ENCODE data around the gene ADGRB3.

DNA sequence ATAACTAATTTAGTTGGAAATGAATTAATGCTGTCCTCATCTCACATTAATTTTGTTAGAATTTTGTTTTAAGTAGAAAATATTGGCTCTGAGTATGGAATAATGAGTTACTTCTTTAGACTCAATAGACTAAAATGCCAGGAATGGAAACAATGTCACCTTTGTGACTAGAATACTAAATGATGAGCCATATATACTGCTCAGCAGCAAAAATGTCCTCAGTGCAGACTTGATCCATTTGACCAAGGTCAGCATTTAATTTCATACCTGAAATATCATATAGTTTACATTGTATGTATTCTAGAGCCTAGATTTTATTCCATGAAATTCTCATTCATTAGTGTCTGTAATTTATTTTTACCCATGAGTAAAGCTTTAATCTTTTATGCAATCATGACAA is 217.7 kb downstream of the ADGRB3 start:
- no peak for TF ChIP-seq POLR2AphosphoS5 (IDR thresholded peaks at IDR 0.05; ENCODE audit: borderline replicate concordance, low read depth, low read length)
- TF ChIP-seq EZH2 (IDR thresholded peaks at IDR 0.05), result no peak
- TF ChIP-seq FOXP2 (optimal IDR thresholded peaks at IDR 0.05; ENCODE audit: control extremely low read depth, extremely low read length, insufficient read depth), result no peak

Measured in SK-N-MC (cell line).